ENCODE results near the gene TMEM259.

Gene TMEM259

DNA sequence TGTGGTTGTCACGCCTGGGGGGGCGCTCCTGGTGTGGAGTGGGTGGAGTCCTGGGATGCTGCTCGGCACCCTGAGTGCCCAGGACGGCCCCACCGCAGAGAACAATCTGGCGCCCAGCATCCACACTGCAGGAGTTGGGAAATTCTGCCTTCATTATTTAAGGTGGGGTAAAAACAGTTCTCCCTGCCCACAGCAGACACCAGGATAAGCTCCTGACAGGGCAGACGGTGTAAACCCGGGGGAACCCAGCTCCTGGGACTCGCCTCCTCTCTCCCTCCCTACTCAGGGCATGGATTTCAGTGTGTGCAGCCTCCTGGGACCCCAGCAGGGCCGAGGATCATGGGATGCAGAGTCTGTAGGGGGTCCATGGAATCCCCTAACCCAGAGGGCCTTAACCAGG, 44.4 kb downstream of the TMEM259 start:
- H3K4me3 ChIP-seq (replicated peaks; ENCODE audit: low read depth, low read length): no peak overlapping the region
- peaks cover 6% of the 10 kb centered on the region for H3K36me3 ChIP-seq (ENCODE audit: control insufficient read depth, insufficient read depth, low read length)
- no peaks in the 10 kb centered on the region for H3K27me3 ChIP-seq (replicated peaks; ENCODE audit: control insufficient read depth, insufficient read depth, low read length)
- TF ChIP-seq, protein P1, sequence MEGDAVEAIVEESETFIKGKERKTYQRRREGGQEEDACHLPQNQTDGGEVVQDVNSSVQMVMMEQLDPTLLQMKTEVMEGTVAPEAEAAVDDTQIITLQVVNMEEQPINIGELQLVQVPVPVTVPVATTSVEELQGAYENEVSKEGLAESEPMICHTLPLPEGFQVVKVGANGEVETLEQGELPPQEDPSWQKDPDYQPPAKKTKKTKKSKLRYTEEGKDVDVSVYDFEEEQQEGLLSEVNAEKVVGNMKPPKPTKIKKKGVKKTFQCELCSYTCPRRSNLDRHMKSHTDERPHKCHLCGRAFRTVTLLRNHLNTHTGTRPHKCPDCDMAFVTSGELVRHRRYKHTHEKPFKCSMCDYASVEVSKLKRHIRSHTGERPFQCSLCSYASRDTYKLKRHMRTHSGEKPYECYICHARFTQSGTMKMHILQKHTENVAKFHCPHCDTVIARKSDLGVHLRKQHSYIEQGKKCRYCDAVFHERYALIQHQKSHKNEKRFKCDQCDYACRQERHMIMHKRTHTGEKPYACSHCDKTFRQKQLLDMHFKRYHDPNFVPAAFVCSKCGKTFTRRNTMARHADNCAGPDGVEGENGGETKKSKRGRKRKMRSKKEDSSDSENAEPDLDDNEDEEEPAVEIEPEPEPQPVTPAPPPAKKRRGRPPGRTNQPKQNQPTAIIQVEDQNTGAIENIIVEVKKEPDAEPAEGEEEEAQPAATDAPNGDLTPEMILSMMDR (IDR thresholded peaks at IDR 0.05; ENCODE audit: insufficient read depth, low read length, poor library complexity, severe bottlenecking): no peak
- no peak for DNase-seq (ENCODE audit: extremely low read depth, insufficient read length)

DNA sequence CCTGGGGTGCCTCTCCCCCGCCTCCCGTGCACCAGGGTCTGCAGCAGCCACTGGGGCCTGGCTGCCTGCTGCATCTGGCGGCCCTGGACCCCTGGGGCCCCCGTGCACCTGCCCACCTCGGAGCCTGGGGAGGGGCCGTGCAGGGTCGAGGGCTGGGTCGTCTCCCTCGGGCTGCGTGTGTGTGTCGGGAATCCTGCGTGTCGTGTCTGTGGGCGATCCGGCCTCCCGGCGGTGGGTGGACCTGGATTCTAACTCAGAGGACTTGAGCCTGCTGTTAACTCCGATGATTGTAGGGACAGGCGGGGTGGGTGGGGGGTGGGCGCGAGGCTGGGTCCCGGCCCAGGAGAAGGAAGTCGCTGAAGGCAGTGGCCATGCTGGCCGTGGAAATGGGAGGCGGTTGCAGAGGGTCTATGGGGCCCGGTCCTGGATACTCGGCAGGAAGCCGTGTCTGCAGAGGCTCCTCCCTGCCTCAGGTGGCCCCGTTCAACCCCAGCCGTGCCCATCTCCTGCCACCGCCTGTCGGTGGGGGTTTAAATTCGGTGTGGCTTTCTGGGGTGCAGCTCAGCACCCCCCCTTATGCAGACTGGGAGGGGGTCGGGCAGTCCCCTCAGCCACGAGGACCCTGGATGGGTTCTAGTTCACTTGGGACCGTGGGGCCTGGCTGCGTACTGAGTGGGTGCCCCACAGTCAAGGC, 46.2 kb downstream of the TMEM259 start:
- TF ChIP-seq, protein P1 (IDR thresholded peaks at IDR 0.05; ENCODE audit: insufficient read depth, low read length, poor library complexity, severe bottlenecking): no peak
- Histone ChIP-seq H3K4me3 (replicated peaks; ENCODE audit: low read depth, low read length) (no peak overlapping the region), H3K36me3 (ENCODE audit: control insufficient read depth, insufficient read depth, low read length) (peaks cover 12% of the 10 kb centered on the region), H3K27me3 (replicated peaks; ENCODE audit: control insufficient read depth, insufficient read depth, low read length) (no peaks in the 10 kb centered on the region)
- no peak for DNase-seq (ENCODE audit: extremely low read depth, insufficient read length)

DNA sequence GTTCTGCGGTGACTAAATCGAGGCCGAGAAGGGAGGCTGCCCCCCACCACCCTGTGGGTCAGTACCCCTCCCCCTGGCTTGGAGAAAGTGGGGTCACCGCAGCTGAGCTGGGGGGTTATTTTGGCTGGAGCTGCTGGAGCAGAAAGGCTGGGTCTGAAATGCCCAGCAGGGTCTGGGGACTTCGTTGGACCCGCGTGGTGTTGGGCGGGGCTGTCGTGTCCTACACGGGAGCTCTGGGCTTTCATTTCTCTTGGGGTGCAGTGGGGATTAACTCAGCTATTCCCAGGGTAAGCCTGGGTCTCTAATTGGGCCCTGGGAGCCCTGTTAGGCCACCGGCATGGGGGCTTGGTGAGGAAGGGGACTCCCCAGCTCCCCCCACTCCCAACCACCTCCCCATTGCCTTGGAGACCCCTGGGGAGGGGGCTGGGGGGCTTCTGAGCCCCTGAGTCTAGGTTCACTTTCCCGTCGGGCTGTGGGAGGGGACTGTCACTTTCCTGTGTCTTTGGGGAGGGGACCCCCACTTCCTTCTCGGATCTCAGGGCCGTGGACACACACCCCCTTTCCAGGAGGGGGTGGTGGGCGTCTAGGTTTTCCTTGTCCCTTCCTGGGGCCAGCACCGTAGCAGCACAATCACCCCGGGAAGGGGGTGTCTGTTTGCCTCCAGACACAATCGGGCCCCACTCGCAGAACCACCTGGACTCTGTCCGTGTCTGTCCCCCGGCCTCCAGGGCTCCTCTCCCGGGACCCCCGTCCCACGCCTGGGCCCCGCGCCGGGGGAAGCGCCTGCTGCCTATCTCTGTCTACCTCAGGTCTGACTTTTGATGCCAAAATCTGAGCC, 47.0 kb downstream of the TMEM259 start:
- DNase-seq (ENCODE audit: extremely low read depth, insufficient read length): no peak
- TF ChIP-seq, protein P1 (IDR thresholded peaks at IDR 0.05; ENCODE audit: insufficient read depth, low read length, poor library complexity, severe bottlenecking): no peak
- no peak overlapping the region for H3K4me3 ChIP-seq (replicated peaks; ENCODE audit: low read depth, low read length)
- H3K27me3 ChIP-seq (replicated peaks; ENCODE audit: control insufficient read depth, insufficient read depth, low read length): no peaks in the 10 kb centered on the region
- H3K36me3 ChIP-seq (ENCODE audit: control insufficient read depth, insufficient read depth, low read length): peaks cover 14% of the 10 kb centered on the region

DNA sequence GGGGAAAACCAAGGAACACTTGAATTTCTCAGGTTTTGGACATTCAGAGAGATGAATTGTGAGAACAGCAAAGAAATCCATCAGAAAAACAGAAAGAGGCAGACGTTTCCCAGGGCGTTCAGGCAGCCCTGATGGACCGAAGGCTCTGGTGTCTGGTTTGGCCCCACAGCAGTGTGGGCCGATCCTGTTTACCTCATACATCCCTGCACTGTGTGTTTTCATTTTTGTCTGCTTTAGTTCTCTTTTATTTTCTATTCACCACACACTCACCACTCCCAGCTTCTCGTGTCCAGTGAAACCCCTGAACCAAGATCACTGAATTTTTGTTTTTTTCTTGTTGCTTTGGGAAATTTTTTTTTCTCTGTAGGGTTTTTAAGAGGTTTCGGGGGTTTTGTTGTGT, 48.6 kb downstream of the TMEM259 start:
- no peaks in the 10 kb centered on the region for H3K27me3 ChIP-seq (replicated peaks; ENCODE audit: control insufficient read depth, insufficient read depth, low read length)
- H3K4me3 ChIP-seq (replicated peaks; ENCODE audit: low read depth, low read length): no peak overlapping the region
- TF ChIP-seq, protein P1 (IDR thresholded peaks at IDR 0.05; ENCODE audit: insufficient read depth, low read length, poor library complexity, severe bottlenecking): no peak
- H3K36me3 ChIP-seq (ENCODE audit: control insufficient read depth, insufficient read depth, low read length): peaks cover 22% of the 10 kb centered on the region
- no peak for DNase-seq (ENCODE audit: extremely low read depth, insufficient read length)

DNA sequence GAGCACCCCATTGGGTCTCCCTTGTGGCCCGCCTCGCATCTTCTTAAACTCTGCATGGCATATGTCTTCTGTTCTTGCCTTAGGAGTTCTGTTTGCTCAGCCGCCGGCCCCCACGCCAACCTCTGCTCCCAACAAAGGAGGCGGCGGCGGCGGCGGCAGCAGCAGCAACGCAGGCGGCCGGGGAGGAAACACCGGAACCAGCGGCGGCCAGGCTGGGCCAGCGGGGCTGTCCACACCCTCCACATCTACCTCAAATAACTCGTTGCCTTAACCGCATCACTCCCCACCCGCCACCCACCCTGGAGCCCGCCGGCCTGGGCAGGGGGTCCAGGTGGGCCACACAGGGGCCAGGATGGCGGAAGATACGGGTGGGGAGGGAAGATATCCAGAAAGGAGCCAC, 49.1 kb downstream of the TMEM259 start:
- no peak for DNase-seq (ENCODE audit: extremely low read depth, insufficient read length)
- TF ChIP-seq, protein P1 (IDR thresholded peaks at IDR 0.05; ENCODE audit: insufficient read depth, low read length, poor library complexity, severe bottlenecking): no peak
- no peaks in the 10 kb centered on the region for H3K27me3 ChIP-seq (replicated peaks; ENCODE audit: control insufficient read depth, insufficient read depth, low read length)
- H3K4me3 ChIP-seq (replicated peaks; ENCODE audit: low read depth, low read length): no peak overlapping the region
- peaks cover 23% of the 10 kb centered on the region for H3K36me3 ChIP-seq (ENCODE audit: control insufficient read depth, insufficient read depth, low read length)

Measured in GM06990 (cell line).